EH (cell line): Measurements from ENCODE around the gene ALKBH5.

Experiments used
- DNase-seq: peaks from one replicate; pipeline ENCODE4 v3.0.0-alpha.2; 2015; ENCODE audit warnings: low read depth

Gene ALKBH5

DNA sequence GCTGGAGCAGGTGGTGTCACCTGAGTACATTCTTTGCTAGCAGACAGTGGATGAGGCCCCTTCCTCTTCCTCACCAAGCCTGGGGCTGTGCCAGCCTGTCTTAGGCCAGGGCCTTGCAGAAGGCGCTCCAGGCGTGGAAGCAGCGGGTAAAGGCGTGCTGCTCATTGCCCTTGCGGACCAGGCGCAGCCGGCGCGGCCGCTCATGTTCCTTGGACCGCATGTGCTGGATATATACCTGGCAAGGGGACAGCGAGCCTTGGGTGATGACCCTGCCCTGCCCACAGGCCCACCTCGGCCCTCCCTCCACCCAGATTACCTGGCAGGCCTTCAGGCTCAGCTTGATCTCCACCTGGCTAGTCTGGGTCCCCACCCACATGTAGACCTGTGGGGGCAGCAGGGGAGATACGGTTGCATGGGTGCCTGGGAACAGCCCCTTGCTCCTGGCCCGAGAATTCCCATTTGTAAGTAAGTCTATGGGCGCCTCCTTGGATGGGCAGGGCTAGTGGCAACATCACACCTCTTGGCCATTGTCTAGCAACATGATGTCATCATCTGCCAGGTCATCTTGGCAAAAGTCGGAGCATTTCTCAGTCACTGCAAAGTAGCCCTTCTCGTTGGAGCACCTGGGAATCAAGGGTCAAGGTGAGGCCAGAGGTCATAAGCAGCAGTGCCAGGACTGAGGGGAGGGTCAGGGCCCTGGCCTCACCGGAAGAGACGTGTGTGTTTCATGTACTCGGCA is 61.6 kb downstream of the ALKBH5 start:
- DNase-seq: no peak

DNA sequence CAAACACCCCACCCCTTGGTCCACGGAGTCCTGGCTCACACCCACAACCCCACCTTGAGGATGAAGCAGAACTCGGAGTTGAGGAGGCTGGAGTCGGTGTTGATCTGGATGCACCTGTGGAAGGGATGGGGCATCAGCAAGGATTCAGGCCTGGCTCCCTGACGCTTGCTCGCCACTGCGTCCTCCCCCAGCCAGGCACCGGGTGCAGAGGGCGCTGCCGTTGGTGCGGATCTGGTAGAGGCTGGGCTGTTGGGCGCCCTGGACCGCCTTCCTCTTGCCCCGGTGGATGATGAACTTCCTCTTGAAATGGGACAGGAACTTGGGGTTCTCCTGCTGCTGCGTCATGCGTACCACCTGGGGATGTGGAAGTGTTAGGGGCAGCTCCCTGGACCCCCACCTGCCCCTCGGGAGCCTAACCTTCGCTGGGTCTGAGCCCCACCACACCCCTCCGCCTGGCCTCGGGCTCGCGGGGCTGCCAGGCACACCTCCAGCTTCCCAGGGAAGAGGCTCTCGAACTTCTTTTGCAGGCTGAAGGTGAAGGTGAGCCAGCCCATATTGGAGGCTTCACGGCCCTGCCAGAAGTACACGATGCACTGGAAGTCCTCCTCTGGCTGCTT is 62.6 kb downstream of the ALKBH5 start:
- DNase-seq: no peak

DNA sequence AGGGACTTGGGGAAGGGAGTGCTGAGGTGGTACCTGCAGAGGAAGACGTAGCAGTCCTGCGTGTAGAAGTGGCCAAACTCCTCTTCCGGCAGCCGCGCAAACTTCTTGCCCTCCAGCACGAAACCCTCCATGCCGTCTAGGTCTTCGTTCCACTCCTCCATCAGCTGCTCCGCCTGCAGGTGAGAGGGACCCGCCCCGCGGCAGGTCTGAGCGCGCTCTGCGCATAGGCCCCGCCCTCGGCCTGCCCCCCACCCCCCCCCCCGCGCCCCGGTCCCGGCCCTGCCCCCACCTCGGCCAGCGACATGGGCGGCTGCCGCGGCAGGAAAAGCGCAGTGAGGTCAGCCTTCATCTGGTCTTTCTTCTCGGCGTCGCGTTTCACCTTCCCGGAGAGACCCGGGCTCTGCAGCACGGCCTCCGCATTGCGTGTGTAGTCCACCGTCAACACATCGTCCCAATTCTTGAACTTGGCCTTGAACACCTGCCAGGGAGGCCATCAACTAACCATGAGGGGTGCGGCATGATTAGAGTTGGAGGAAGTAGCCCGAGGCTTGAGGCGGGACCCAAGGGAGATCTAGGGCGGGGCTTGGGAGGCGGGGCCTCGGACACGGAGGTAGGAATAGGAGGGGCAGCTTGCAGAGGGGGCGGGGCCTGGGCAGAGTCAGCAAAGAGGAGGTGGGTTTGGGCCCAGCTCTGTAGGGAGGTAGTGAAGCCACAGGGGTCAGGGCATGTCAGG is 63.4 kb downstream of the ALKBH5 start:
- DNase-seq: peak; percentile 63

DNA sequence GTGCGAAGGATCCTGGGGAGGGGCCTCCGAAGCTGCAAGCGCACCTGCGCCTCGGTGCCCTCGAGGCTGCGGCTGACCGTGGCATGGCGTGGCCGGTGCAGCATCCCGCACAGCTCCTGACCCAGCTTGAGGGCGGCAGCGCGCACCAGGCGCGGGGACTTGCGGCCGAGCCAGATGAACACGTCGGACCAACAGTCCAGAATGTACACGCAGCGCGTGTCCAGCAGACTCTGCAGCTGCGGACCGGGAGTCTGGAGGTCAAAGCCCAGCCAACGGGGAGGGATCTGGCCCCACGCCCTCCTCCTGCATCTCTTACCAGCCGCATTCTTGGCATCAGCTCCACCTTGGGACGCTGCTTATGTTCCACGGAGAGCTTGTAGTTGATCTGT is 64.0 kb downstream of the ALKBH5 start:
- no peak for DNase-seq

GRCh38 chr17:18248300-18248731 is 64.7 kb downstream of the ALKBH5 start:
- peak; percentile 75 for DNase-seq

DNA sequence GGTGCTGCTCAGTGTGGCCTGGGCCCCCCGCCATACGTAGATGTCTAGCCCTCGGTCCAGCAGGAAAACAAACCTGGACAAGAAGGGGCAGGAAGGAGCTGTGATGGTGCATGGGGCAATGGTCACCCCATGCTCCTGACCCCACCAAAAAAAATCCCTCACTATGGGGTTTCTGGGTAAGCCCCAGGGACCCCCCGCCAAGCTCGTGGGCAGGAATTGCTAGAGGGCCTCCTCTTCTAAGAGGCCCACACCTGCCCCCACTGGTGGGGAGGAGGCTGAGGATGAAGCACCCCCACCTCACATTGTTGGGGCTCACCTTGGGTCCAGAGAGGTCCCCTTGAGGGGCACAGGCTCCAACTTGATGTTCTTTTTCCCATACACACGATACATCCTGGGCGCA is 65.2 kb downstream of the ALKBH5 start:
- no peak for DNase-seq

DNA sequence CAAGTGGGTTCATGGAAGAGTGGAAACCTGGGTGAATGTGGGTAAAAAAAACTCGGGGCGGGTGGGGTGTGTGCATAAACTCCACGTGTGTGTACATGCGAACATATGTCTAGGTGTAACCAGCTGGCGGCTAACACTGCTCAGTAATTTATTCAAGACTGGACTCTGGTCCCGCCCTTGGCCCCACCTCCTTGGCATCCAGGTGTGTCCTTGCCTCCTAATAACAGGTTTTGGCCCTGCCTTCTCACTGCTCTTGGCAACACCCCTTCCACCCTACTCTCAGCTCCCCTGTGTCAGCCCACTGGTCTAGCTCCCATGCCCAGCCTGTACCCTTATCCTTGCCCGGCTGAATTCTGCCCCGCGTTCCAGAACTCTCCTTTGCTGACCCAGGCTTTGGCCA is 66.6 kb downstream of the ALKBH5 start:
- no peak for DNase-seq

GRCh38 chr17:18250708-18251107 is 67.1 kb downstream of the ALKBH5 start:
- DNase-seq: no peak

DNA sequence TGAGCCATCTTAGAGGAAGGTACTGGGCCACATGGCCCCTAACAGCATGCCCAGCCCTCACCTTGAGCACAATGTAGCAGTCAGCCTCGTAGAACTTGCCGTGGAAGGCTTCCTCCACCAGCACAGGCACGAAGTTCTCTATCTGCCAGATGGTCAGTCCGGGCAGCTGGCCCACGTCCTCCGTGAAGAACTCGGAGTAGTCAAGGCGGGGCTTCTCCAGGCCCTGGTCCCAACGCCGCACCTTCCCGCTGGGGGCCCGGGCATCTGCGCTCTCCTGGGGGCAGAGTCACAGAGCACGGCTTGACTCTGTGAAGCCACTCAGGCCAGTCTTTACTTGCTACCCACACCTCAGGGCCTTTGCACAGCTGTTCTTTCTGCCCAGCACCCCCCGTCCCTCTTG is 67.6 kb downstream of the ALKBH5 start:
- no peak for DNase-seq

DNA sequence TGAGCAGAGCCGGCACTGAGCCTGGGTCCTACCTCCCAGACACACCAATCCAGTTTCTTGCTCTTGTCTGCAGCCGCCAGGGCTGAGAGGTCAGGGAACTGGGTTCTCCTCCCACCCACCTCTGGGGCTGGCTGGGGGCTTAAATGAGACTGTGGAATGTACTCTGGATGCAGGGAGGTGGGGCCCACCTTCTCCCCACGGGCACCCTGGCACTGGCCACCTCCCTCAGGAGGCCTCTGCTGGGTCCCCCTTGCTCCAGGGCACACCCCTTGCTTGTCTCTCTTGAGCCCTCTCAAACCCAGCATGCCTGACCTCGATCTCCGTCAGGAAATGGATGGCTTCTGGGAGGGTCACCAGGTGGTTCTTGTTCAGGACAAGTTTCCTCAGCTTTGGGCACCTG is 68.5 kb downstream of the ALKBH5 start:
- DNase-seq: no peak

DNA sequence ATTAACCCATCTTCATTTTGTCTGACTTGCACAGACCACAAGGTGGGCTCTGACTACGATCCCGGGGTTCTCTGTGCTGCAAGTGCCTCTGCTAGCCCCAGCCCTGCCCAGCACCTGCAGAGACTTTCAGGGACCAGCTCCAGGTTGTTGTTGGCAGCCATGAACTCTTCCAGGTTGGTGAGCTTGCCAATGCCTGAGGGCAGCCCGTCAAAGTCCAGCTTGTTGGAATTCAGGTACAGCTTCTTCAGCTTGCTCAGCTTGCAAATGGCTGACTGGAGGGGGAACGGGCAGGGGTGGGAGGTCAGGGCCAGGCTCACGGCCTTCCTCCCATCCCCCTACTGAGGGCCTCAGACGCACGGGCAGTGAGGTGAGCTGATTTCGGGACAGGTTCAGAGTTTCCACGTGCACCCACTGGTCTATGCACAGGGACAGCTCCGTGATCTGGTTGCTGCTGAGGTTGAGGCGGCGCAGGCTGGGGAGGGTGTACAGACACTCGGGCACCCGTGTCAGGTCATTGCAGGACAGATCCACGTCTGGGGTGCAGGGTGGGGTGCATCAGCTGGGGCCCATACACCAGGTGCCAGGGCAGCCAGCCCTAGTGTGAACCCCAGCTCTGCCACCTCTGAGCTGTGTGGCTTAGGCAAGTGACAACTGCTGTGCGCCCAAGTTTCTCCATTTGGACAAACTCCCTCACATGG is 69.7 kb downstream of the ALKBH5 start:
- DNase-seq: no peak

- DNase-seq: no peak
Observed at GRCh38 chr17:18253947-18254821, 70.6 kb downstream of the ALKBH5 start.

GRCh38 chr17:18254888-18255649 is 71.4 kb downstream of the ALKBH5 start:
- no peak for DNase-seq

DNA sequence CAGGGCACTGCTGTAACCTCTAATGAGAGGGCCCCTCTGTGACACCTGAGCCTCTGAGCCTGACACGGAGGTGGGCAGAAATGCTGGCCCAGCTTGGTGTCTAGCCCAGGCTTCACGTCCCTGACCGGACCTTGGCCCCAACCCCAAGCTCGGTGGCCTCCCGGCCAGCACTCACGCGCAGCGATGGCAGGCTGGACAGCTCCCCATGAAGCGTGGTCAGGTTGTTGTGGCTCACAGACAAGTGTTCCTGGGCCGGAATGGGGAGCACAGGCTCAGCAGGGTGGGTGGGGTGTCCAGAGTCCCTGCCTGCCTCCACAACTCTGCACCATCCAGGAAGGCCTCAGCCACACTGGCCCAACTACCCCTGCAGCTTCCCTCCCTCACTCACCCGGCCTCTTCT is 72.7 kb downstream of the ALKBH5 start:
- no peak for DNase-seq

DNA sequence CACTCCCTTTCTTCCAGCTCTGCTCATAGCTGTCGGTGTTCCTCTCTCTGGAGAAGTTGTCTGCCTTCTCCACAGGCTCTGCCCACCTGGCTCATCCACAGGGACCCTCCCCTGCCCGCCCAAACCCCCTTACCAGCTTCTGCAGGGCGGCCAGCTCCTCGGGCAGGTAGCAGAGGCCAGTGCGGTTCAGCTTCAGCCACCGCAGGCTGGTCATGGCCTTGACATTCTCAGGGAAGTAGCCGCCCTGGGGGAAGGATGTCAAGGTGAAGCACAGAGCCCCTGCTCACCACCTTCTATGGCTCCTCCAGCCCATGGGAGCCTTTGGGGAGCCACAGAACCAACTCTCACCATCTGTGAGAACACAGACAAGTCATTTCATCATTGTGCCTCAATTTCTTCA is 73.1 kb downstream of the ALKBH5 start:
- no peak for DNase-seq

GRCh38 chr17:18257268-18257981 is 73.8 kb downstream of the ALKBH5 start:
- peak; percentile 70 for DNase-seq

DNA sequence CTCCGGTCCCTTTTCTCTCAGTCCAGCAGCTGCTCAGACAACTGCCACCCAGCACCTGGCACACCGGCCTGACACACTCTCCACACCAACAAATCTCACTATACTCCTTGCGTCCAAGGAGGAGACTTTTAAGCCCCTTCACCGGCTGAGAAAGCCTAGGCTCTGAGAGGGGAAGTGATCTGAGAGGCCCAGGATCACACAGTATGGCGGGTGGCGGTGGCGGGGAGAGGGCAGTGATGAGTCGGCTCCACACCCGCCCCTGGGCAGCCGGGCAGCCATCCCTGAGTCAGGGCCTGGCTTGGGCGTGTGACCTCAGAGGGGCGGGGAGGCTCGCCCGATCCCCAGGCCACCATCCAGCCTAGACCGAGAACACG is 74.3 kb downstream of the ALKBH5 start:
- peak; percentile 85 for DNase-seq

- DNase-seq: no peak
Observed at GRCh38 chr17:18258356-18259038, 74.9 kb downstream of the ALKBH5 start, which contains the start of gene FLII. TSS of gene FLII (minus strand) at chr17:18258738. CDS start at chr17:18258690, 48 bp downstream.
